ENCODE data around the gene XAB2. TPM values are rescaled to one million over a fixed set of nuclear protein-coding genes. Genes with fewer than 3 reads are reported as not detected.
A peak's percentile ranks its signal among the peaks of the same experiment; 100 is the strongest.

XAB2 gene
- total and polyA plus RNA-seq, 4 experiments from 2014 or later, result 5.4 to 77.2 (median 42.6) TPM

- H3K36me3 ChIP-seq (ENCODE audit: insufficient read depth, low read length), result no peaks in the 10 kb centered on the region
- peaks cover 17% of the 10 kb centered on the region for H3K4me1 ChIP-seq (ENCODE audit: insufficient read depth, low read length)
- intact Hi-C loops (cut with micrococcal nuclease), result no loop called here
- H3K9me3 ChIP-seq (ENCODE audit: control insufficient read depth in 1 of 2, low read length in 2 of 2), result no peaks in the 10 kb centered on the region
- H3K36me3 Mint-ChIP-seq, result no peaks in the 10 kb centered on the region
- H3K27me3 ChIP-seq (ENCODE audit: insufficient read depth, low read length), result no peaks in the 10 kb centered on the region
- no peak overlapping the region for H3K4me3 Mint-ChIP-seq
- DNase-seq, result no peak
- H3K27me3 Mint-ChIP-seq, result peaks cover 1 to 2% of the 10 kb centered on the region in 2 donors
- no peaks in the 10 kb centered on the region for H3K9me3 Mint-ChIP-seq
- ChIA-PET POLR2A (ENCODE audit: partially characterized antibody) (no interaction called here), CTCF (ENCODE audit: partially characterized antibody) (interaction anchor here (1.4 to 2.7 kb wide), 2 partner anchors 10 to 19 kb away, joined by 10 to 12 read pairs; partner anchors contain the start of gene TRAPPC5)
- no peak overlapping the region for H3K4me3 ChIP-seq (ENCODE audit: low read length in 2 of 2)
- H3K4me1 Mint-ChIP-seq, result peaks cover 5 to 16% (median 6%) of the 10 kb centered on the region in 4 donors
- H3K27ac Mint-ChIP-seq, result peak overlapping the region in 1 of 7 donors; percentile 60
- no peak overlapping the region for H3K27ac ChIP-seq (ENCODE audit: low read depth, low read length)
These were observed 32.6 kb upstream of the XAB2 start for GRCh38 chr19:7661744-7662538.

GRCh38 chr19:7658219-7658686 is 28.9 kb upstream of the XAB2 start:
- Histone ChIP-seq H3K9me3 (ENCODE audit: control insufficient read depth in 1 of 2, low read length in 2 of 2) (no peaks in the 10 kb centered on the region), H3K4me3 (ENCODE audit: low read length in 2 of 2) (peak overlapping the region; percentile 29 to 38), H3K36me3 (ENCODE audit: insufficient read depth, low read length) (no peaks in the 10 kb centered on the region), H3K27ac (ENCODE audit: low read depth, low read length) (peak overlapping the region; percentile 36), H3K4me1 (ENCODE audit: insufficient read depth, low read length) (peaks cover 17% of the 10 kb centered on the region), H3K27me3 (ENCODE audit: insufficient read depth, low read length) (no peaks in the 10 kb centered on the region)
- DNase-seq, result peak; percentile 45 to 70 (median 56)
- intact Hi-C loops (cut with micrococcal nuclease), result no loop called here
- H3K4me3 Mint-ChIP-seq, result peak overlapping the region; percentile 57 to 79 (median 72)
- no peaks in the 10 kb centered on the region for H3K27me3 Mint-ChIP-seq
- H3K27ac Mint-ChIP-seq, result peak overlapping the region; percentile 24 to 92 (median 75)
- POLR2A ChIA-PET (ENCODE audit: partially characterized antibody), result interaction anchor here (0.6 to 1.4 kb wide), 3 partner anchors 13 to 173 kb away, joined by 3 to 4 read pairs (median 3); no protein-coding TSS in a partner anchor
- peaks cover 5 to 16% (median 7%) of the 10 kb centered on the region in 4 donors for H3K4me1 Mint-ChIP-seq
- no peaks in the 10 kb centered on the region for H3K36me3 Mint-ChIP-seq
- CTCF ChIA-PET (ENCODE audit: partially characterized antibody), result interaction anchor here (1.1 to 5.6 kb wide), 3 partner anchors 22 to 142 kb away, joined by 4 to 22 read pairs (median 5); partner anchors contain the start of gene TRAPPC5
- no peaks in the 10 kb centered on the region for H3K9me3 Mint-ChIP-seq

GRCh38 chr19:7657131-7657751 is 27.9 kb upstream of the XAB2 start:
- H3K27me3 ChIP-seq (ENCODE audit: insufficient read depth, low read length), result no peaks in the 10 kb centered on the region
- intact Hi-C loops (cut with micrococcal nuclease), result no loop called here
- H3K4me3 ChIP-seq (ENCODE audit: low read length in 2 of 2), result no peak overlapping the region
- no peaks in the 10 kb centered on the region for H3K36me3 ChIP-seq (ENCODE audit: insufficient read depth, low read length)
- Mint-ChIP-seq H3K9me3 (peaks cover 0 to 4% (median 0%) of the 10 kb centered on the region in 8 donors), H3K4me1 (peaks cover 10 to 24% (median 13%) of the 10 kb centered on the region in 4 donors), H3K36me3 (no peaks in the 10 kb centered on the region), H3K27me3 (no peaks in the 10 kb centered on the region), H3K27ac (peak overlapping the region in 2 of 7 donors; percentile 30 to 75), H3K4me3 (no peak overlapping the region)
- no peaks in the 10 kb centered on the region for H3K9me3 ChIP-seq (ENCODE audit: control insufficient read depth in 1 of 2, low read length in 2 of 2)
- peak in 1 of 5 donors; percentile 37 for DNase-seq
- no peak overlapping the region for H3K27ac ChIP-seq (ENCODE audit: low read depth, low read length)
- H3K4me1 ChIP-seq (ENCODE audit: insufficient read depth, low read length), result peaks cover 20% of the 10 kb centered on the region
- ChIA-PET CTCF (ENCODE audit: partially characterized antibody) (interaction anchor here (0.7 to 5.6 kb wide), 6 partner anchors 12 to 582 kb away, joined by 3 to 22 read pairs (median 3); partner anchors contain the start of genes PET100, RETN, TRAPPC5 and XAB2), POLR2A (ENCODE audit: partially characterized antibody) (interaction anchor here (0.6 to 1.1 kb wide), 2 partner anchors 28 to 174 kb away, joined by 3 to 4 read pairs; partner anchors contain the start of genes PET100 and XAB2)

GRCh38 chr19:7655581-7655980 is 26.2 kb upstream of the XAB2 start:
- ChIA-PET CTCF (ENCODE audit: partially characterized antibody) (interaction anchor here (0.8 to 5.6 kb wide), 7 partner anchors 14 to 145 kb away, joined by 3 to 22 read pairs (median 3); partner anchors contain the start of genes PET100, RETN, TRAPPC5 and XAB2), POLR2A (ENCODE audit: partially characterized antibody) (no interaction called here)
- Histone ChIP-seq H3K9me3 (ENCODE audit: control insufficient read depth in 1 of 2, low read length in 2 of 2) (no peaks in the 10 kb centered on the region), H3K4me1 (ENCODE audit: insufficient read depth, low read length) (peaks cover 22% of the 10 kb centered on the region), H3K27me3 (ENCODE audit: insufficient read depth, low read length) (no peaks in the 10 kb centered on the region), H3K4me3 (ENCODE audit: low read length in 2 of 2) (no peak overlapping the region), H3K27ac (ENCODE audit: low read depth, low read length) (no peak overlapping the region), H3K36me3 (ENCODE audit: insufficient read depth, low read length) (no peaks in the 10 kb centered on the region)
- H3K27ac Mint-ChIP-seq, result peak overlapping the region in 1 of 7 donors; percentile 48
- no peaks in the 10 kb centered on the region for H3K27me3 Mint-ChIP-seq
- H3K9me3 Mint-ChIP-seq, result peaks cover 0 to 4% (median 0%) of the 10 kb centered on the region in 8 donors
- no peak for DNase-seq
- H3K4me1 Mint-ChIP-seq, result peaks cover 11 to 28% (median 17%) of the 10 kb centered on the region in 4 donors
- H3K36me3 Mint-ChIP-seq, result no peaks in the 10 kb centered on the region
- H3K4me3 Mint-ChIP-seq, result no peak overlapping the region
- intact Hi-C loops (cut with micrococcal nuclease), result no loop called here

- CTCF ChIA-PET (ENCODE audit: partially characterized antibody), result interaction anchor here (1.7 to 5.6 kb wide), 2 partner anchors 14 to 26 kb away, joined by 6 to 22 read pairs; partner anchors contain the start of genes RETN and TRAPPC5
- peak overlapping the region in 2 of 7 donors; percentile 43 to 50 for H3K27ac Mint-ChIP-seq
These were observed 25.1 kb upstream of the XAB2 start for GRCh38 chr19:7654401-7654800.

GRCh38 chr19:7652061-7652641 is 22.8 kb upstream of the XAB2 start:
- Mint-ChIP-seq H3K4me3 (peak overlapping the region; percentile 70 to 88 (median 81)), H3K9me3 (peaks cover 0 to 4% (median 0%) of the 10 kb centered on the region in 8 donors), H3K27ac (peak overlapping the region; percentile 78 to 95 (median 93)), H3K36me3 (peaks cover 2 to 4% of the 10 kb centered on the region in 2 donors), H3K27me3 (no peaks in the 10 kb centered on the region), H3K4me1 (peaks cover 6 to 13% (median 10%) of the 10 kb centered on the region in 4 donors)
- ChIA-PET CTCF (ENCODE audit: partially characterized antibody) (interaction anchor here (0.6 to 4.1 kb wide), 15 partner anchors 9 to 217 kb away, joined by 3 to 27 read pairs (median 6); partner anchors contain the start of genes MCOLN1, PCP2, PET100 and RETN), POLR2A (ENCODE audit: partially characterized antibody) (interaction anchor here (0.7 to 1.6 kb wide), 5 partner anchors 7 to 29 kb away, joined by 3 to 6 read pairs (median 4); partner anchors contain the start of genes PET100, RETN, TRAPPC5 and XAB2)
- peak overlapping the region in 1 of 2 donors; percentile 46 for H3K4me3 ChIP-seq (ENCODE audit: low read length in 2 of 2)
- H3K4me1 ChIP-seq (ENCODE audit: insufficient read depth, low read length), result peaks cover 7% of the 10 kb centered on the region
- no peaks in the 10 kb centered on the region for H3K9me3 ChIP-seq (ENCODE audit: control insufficient read depth in 1 of 2, low read length in 2 of 2)
- DNase-seq, result peak; percentile 86 to 93 (median 88)
- H3K27me3 ChIP-seq (ENCODE audit: insufficient read depth, low read length), result no peaks in the 10 kb centered on the region
- H3K27ac ChIP-seq (ENCODE audit: low read depth, low read length), result peak overlapping the region; percentile 31
- no peaks in the 10 kb centered on the region for H3K36me3 ChIP-seq (ENCODE audit: insufficient read depth, low read length)
- intact Hi-C loops (cut with micrococcal nuclease), result loop anchor here (1.0 kb wide), 2 partner anchors 27 to 147 kb away; no protein-coding TSS in a partner anchor

More at GRCh38 chr19:7654401-7654800, 25.1 kb upstream of the XAB2 start:
- no peaks in the 10 kb centered on the region for H3K36me3 Mint-ChIP-seq
- Histone ChIP-seq H3K9me3 (ENCODE audit: control insufficient read depth in 1 of 2, low read length in 2 of 2) (no peaks in the 10 kb centered on the region), H3K4me1 (ENCODE audit: insufficient read depth, low read length) (peaks cover 22% of the 10 kb centered on the region), H3K27me3 (ENCODE audit: insufficient read depth, low read length) (no peaks in the 10 kb centered on the region), H3K36me3 (ENCODE audit: insufficient read depth, low read length) (no peaks in the 10 kb centered on the region), H3K4me3 (ENCODE audit: low read length in 2 of 2) (no peak overlapping the region), H3K27ac (ENCODE audit: low read depth, low read length) (no peak overlapping the region)
- intact Hi-C loops (cut with micrococcal nuclease), result no loop called here
- DNase-seq, result no peak
- no peak overlapping the region for H3K4me3 Mint-ChIP-seq
- H3K4me1 Mint-ChIP-seq, result peaks cover 11 to 28% (median 17%) of the 10 kb centered on the region in 4 donors
- peaks cover 0 to 4% (median 0%) of the 10 kb centered on the region in 8 donors for H3K9me3 Mint-ChIP-seq
- no peaks in the 10 kb centered on the region for H3K27me3 Mint-ChIP-seq
- POLR2A ChIA-PET (ENCODE audit: partially characterized antibody), result no interaction called here

Data from CD4-positive, alpha-beta memory T cell (primary cell).